Measurements from ENCODE around the gene MIS18BP1.
"Not testable (repeated sequence)": the region's sequence is repeated elsewhere in the genome, so short reads cannot be mapped to it uniquely, and the experiment has no call there.

MIS18BP1 gene

DNA sequence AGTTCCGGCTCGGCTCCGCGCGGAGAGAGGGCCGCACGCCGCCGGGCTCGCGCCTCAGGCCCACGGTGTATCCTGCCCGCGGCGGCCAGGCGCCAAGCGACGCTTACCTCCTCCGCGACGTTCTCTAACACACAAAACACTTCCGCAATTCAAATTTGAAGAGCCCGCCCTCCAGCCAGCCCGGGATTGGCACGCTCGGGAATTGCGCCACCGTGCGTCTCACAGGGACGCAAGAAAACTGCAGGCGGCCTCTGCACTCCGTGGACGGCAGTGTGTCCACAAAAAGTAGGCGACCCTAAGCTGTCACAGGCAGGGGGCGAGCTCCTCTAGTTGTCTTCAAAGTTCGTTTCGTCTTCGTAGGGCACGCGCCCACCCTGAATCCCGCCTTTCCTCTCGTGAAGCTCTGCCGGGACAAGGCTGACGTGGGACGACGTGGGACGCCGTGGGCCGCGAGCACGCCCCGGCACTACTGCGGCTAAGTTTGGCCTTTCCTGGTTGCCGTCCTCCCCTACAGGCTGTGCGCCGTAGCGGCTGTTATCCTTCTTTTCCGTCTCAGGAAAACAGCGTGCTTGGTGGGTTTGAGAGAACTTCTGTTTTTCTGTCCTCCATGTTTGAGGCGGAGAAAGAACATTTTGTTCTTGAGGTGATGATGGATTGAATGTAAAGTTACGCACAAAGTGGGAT, at the start of gene MIS18BP1:
Gene MIS18BP1 (minus strand): TSS at position 133 of the 684 bp plus-strand sequence. CDS start 5,916 bp downstream, outside the sequence.
- in situ Hi-C loops (cut with MboI; ENCODE audit: low sequenced_read_pairs), result loop anchor here (25.0 kb wide), 1 partner anchor 341 kb away; no protein-coding TSS in a partner anchor

DNA sequence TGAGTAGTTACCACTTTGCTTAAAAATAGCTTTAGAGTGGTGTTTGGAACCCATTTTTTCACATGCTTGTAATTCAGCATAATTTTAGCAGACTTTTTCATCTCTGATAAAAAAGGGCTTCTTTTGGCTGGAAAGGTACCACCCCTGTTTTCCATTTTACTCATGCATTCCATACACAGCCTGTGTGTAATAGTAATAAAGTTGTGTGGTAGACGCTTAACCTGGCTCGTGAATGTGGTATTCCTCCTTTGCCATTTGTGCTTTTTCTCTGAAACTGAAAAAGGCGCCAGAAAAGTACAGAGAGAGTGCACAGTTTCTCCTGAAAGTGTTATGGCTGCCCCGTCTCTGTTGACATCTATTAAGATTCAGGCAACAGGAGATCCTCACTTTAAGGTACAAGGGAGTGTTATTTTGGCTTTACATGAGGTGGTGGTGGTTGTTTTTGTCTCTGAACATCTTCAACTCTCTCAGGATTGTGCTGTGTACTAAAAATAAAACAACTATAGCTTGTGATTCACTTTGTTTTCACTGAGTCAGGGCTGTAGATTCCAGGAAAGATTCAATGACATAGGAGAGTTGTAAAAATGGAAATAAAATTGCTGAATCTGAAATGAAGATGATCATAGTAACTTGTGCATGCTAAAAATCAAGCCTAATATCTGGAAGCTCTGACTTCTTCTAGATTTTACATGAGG, 45.6 kb upstream of the MIS18BP1 start:
- in situ Hi-C loops (cut with MboI; ENCODE audit: low sequenced_read_pairs), result no loop called here

DNA sequence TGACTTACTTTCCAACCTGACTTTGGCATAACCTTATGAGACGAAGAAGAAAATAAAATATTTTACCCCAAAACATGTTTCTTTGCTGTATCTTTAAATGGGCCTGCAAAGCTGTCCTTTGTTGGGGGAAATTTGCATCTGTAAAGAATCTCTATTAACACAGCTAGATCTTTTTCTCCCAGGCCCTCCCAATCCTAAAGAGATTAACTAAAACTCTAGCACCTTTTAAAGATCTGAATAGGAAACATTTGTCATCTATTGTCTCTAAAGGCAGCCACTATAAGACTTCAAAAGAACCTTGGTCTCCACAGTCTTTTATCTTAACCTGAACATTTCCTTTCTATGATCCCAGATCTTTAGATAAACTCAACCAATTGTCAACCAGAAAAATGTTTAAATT, 41.8 kb upstream of the MIS18BP1 start:
- in situ Hi-C loops (cut with MboI; ENCODE audit: low sequenced_read_pairs), result not testable (repeated sequence)

DNA sequence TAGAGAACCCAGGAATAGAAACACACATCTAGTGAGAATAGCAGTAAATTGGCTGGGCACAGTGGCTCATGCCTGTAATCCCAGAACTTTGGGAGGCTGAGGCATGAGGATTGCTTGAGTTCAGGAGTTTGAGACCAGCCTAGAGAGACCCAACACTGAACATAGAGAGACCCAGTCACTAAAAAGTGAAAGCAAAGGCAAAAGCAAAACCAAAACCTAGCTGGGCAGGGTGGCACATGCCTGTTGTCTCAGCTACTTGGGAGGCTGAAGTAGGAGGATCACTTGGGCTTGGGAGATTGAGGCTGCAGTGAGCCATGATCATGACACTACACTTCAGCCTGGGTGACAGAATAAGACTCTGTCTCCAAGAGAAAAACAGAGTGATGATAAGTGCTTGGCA, 37.5 kb upstream of the MIS18BP1 start:
- in situ Hi-C loops (cut with MboI; ENCODE audit: low sequenced_read_pairs), result no loop called here

DNA sequence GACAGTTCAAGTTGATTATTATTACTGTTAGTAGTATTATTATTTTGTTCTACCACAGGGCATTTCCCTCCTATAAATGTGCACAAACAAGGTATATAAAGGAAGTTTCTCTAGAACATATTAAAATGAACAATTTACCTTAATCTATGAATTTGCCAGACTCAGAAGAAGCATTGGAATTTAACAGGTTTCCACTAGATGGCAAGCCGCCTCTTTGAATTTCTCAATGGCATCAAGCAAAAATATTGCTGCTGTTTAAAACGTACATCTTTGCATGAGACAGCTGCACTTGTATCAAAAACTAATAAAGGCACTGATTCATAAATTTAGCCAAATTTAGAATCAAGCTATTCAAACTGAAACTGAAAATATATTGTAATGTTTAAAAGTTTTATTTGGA, 34.6 kb upstream of the MIS18BP1 start:
- in situ Hi-C loops (cut with MboI; ENCODE audit: low sequenced_read_pairs), result no loop called here

DNA sequence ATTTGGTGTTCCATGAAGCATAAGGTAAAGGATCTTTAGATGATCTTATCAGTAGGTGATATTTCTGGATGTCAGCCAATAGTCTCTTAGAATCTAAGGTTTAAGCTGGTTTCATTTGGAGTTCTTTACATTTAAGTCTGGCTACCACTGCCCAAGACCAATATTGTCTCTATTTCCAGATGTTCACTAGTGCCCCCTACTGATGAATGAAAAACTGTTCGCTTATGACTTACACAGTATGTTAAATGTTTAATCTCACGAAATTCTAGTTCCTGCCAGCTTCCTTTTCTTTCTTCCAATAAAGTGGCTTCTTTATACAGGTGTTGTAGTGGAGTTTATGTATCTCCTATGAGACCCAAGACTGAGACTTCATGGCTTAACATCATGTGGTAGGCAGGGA, 31.8 kb upstream of the MIS18BP1 start:
- in situ Hi-C loops (cut with MboI; ENCODE audit: low sequenced_read_pairs), result no loop called here

DNA sequence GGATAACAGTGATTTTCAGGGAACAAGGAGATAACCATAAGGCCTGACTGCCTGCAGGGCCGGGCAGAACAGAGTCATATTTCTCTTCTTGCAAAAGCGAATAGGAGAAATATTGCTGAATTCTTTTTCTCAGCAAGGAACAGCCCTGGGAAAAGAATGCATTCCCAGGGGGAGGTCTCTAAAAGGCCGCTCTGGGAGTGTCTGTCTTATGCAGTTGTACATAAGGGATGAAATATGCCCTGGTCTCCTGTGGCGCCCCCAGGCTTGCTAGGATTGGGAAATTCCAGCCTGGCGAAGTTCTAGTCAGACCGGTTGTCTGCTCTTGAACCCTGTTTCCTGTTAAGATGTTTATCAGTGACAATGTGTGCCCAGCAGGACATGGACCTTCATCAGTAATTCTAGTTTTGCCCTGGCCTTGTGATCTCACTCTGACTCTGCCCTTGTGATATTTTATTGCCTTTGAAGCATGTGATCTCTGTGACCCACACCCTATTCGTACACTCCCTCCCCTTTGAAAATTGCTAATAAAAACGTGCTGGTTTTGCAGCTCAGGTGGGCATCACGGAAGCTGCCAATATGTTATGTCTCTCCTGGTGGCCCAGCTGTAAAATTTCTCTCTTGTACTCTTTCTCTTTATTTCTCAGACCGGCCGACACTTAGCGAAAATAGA, 28.9 kb upstream of the MIS18BP1 start:
- in situ Hi-C loops (cut with MboI; ENCODE audit: low sequenced_read_pairs), result not testable (repeated sequence)

DNA sequence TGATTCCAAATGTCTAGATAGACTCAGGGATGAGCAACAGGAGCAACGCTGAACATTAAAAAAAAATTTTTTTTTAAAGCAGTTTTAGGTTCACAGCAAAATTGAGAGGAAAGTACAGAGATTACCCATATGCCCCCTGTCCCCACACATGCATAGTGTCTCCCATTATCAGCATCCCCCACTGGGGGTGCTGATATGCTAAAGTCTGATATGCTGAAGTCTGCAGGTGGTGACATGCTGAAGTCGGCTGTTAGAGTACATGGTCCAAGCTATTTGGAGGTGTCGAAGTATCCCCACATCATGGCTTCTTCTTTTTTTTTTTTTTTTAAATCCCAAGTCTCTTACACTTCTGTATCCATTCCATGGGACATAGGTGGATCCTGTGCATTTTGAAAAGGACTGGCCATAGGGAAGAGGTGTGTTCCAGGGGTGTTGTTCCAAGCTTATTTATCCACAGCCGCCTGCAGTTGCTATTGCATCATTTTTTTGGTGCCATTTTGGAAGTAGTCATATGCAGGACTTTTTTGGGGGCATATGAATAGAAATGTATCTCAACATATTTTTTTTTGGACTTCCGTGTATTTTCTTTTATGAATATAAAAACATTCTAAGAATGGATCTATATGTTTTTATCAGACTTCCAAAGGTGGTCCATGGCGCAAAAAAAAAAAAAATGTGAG, 19.0 kb upstream of the MIS18BP1 start:
- in situ Hi-C loops (cut with MboI; ENCODE audit: low sequenced_read_pairs), result loop anchor here (25.0 kb wide), 1 partner anchor 360 kb away; no protein-coding TSS in a partner anchor

DNA sequence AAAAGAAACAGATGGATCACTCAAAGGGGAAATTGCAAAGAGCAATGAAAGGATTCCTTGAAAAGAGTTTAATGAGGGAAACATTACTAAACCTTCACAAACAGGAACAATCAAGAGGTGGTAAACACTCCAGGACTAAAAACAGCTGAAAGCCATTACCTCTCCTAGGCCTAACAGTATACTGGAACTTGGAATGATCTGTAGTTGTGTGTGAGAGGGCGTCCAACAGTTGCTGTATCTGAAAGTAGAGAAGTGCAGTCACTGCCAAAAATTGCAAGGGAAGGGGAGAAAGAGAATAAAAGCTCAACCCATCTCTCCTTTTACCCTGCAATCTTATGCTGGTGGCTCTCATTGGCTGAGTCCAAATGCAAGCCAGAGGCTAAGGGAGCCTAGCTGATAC, 17.0 kb upstream of the MIS18BP1 start:
- in situ Hi-C loops (cut with MboI; ENCODE audit: low sequenced_read_pairs), result loop anchor here (25.0 kb wide), 1 partner anchor 358 kb away; no protein-coding TSS in a partner anchor

DNA sequence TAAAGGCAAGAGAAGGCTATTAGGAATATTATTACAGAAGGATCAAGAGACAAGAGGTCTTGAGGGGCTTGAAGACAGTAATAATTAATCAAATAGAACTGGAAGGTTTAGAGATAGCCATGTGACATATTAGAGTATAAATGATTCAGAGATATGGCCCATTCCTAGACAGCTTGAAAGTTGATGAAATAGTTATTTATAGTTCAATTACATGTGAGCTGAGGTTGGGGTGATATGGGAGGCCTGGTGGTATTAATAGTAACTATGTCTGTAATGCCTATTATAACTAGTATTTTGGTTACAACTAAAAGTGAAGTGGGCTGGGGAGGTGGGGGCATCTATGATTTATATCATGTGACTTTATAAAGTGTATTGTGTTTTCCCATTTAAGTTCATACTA, 14.1 kb upstream of the MIS18BP1 start:
- in situ Hi-C loops (cut with MboI; ENCODE audit: low sequenced_read_pairs), result loop anchor here (25.0 kb wide), 1 partner anchor 355 kb away; no protein-coding TSS in a partner anchor

DNA sequence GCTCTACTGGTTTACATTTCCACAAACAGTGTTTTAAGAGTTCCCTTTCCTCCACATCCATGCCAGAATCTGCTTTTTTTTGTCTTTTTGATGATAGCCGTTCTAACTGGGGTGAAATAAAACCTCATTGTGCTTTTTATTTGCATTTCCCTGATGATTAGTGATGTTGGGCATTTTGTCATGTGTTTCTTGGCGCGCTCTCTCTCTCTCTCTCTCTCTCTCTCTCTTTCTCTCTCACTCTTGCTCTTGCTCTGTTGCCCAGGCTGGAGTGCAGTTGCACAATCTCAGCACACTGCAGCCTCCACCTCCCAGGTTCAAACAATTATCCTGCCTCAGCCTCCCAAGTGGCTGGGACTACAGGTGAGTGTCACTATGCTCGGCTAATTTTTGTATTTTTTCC, 9.6 kb upstream of the MIS18BP1 start:
- in situ Hi-C loops (cut with MboI; ENCODE audit: low sequenced_read_pairs), result loop anchor here (25.0 kb wide), 1 partner anchor 350 kb away; no protein-coding TSS in a partner anchor

DNA sequence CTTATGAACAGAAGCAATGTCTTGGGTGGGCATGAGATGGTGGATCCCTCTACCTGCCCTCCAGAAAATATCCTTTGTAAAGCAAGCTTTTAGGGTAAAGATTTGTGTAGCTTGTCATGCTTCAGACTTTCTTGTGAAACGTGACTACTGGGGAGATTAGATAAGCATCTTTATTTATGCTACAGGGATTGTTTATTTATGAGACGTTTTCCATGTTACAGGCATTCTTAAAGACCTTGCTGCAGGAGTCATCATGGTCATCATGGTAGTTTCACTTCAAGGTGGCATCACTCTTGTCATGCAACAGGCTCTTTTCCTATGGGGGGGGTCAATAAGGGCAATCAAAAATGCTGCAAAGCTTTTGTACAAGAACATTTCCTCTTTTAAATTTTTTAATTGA, 8.2 kb upstream of the MIS18BP1 start:
- in situ Hi-C loops (cut with MboI; ENCODE audit: low sequenced_read_pairs), result loop anchor here (25.0 kb wide), 1 partner anchor 349 kb away; no protein-coding TSS in a partner anchor

DNA sequence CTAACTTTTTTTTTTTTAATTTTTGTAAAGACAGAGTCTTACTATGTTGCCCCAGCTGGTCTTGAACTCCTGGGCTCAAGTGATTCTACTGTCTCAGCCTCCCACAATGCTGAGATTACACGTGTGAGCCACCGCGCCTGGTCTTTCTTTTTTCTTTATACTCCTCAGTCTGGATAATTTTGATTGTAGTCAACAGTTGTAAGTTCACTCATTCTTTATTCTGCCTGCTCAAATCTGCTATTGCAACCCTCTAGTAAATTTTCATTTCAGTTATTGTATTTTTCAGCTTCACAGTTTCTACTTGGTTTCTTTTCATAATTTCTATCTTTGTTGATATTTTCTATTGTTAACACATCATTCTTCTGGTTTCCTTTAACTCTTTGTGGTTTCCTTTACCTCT, 5.8 kb upstream of the MIS18BP1 start:
- in situ Hi-C loops (cut with MboI; ENCODE audit: low sequenced_read_pairs), result loop anchor here (25.0 kb wide), 1 partner anchor 347 kb away; no protein-coding TSS in a partner anchor

DNA sequence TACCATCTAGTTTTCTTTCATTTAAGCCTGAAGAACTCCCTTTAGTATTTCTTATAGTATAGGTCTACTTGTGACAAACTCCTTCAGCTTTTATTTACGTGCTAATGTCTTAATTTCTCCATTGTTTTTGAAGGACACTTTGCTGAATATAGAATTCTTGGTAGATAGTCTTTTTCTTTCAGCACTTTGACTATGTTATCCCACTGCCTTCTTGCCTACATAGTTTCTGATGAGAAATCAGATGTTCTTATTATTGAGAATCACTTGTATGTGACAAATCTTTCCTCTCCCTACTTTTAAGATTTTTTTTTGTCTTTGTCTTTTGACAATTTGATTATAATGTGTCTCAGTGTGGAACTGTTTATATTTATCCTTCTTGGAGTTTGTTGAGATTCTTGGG, 5.1 kb upstream of the MIS18BP1 start:
- in situ Hi-C loops (cut with MboI; ENCODE audit: low sequenced_read_pairs), result loop anchor here (25.0 kb wide), 1 partner anchor 346 kb away; no protein-coding TSS in a partner anchor

DNA sequence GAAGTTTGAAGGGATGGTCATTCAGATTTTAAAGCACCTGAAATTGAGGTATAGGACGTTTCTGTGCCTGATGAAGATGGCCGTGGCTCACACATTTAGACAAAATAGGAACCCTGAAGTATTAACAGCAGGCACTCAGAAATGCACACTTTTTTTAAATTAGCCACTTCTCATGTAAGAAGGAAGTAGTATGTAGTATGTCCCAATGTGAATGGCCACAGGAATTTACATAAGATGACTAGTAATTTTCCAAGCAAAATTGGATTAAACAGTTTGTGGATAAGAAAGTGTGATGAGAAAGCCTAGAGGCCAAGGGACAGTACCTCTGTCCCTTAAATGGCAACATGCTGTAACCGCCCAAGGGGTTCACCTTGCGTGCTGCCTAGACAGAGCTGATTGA, 1.8 kb upstream of the MIS18BP1 start:
- in situ Hi-C loops (cut with MboI; ENCODE audit: low sequenced_read_pairs), result loop anchor here (25.0 kb wide), 1 partner anchor 342 kb away; no protein-coding TSS in a partner anchor

DNA sequence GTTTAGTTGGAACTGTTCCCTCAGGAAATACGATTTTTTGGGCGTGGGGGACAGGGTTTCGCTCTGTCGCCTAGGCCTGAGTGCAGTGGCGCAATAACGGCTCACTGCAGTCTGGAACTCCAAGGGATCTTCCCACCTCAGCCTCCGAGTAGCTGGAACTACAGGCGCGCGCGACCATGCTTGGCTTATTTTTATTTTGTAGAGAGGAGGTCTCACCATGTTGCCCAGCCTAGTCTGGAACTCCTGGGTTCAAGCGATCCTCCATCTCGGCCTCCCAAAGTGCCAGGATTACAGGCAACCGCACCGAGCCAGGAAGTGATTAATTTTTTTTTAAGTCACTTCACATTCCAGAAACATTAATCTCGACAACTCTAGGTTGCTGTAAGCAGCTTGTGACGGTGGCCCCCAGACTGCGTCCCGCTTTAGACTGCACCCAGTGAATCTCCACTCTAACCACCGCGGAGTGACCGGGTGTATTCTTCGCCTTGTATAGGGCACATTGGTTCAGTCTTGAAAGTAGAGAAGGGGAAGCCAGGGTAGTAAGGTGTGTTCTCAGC, 830 bp upstream of the MIS18BP1 start:
- in situ Hi-C loops (cut with MboI; ENCODE audit: low sequenced_read_pairs), result loop anchor here (25.0 kb wide), 1 partner anchor 342 kb away; no protein-coding TSS in a partner anchor

DNA sequence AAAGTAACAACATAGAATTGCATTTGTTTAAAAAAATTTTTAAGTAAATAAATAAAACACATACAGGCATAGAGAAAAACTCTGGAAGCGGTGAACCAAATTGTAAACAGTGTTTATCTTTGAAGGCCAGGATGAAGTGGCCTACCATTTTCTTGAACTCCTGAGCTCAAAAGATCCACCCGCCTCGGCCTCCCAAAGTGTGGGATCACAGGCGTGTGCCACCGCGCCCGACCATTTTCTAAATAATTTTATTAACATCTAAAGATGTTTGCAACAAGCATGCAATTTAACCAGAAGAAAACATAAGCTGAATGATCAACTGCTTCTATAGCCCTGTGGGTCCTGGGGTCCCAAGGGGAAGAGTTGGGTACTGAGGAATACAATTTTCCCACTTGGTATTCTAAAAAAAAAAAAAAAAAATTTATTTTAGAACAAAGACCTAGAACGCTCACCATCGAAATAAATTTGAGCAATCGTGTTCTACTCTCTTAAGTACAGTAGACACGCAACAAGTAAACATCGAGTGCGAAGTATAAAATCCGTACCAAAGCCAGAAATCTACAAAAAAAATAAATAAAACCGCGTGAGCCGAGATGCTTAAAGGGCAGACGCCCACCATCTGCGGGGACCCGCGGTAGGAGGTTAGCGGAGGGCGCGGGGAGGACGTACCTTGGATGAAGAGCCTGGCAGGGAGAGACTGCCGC, 484 bp downstream of the MIS18BP1 start:
- in situ Hi-C loops (cut with MboI; ENCODE audit: low sequenced_read_pairs), result loop anchor here (25.0 kb wide), 1 partner anchor 340 kb away; no protein-coding TSS in a partner anchor

DNA sequence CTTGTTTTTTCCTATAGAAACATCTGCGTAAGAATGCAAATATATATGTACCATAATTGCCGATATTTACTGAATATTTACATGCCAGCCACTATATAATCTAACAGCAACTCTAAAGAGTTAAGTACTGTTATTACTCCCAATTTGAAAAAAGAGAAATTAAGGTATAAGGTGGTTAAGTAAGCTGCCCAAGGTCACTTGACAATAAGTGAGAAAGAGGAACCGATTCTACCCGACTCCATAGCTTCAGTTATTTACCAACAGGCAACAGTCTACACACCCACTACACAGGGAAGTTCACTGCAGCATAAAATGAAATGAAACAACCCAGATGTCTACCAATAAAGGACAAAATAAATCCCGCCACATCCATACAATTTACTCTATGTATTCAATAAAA, 1.1 kb downstream of the MIS18BP1 start:
- in situ Hi-C loops (cut with MboI; ENCODE audit: low sequenced_read_pairs), result loop anchor here (25.0 kb wide), 1 partner anchor 340 kb away; no protein-coding TSS in a partner anchor

DNA sequence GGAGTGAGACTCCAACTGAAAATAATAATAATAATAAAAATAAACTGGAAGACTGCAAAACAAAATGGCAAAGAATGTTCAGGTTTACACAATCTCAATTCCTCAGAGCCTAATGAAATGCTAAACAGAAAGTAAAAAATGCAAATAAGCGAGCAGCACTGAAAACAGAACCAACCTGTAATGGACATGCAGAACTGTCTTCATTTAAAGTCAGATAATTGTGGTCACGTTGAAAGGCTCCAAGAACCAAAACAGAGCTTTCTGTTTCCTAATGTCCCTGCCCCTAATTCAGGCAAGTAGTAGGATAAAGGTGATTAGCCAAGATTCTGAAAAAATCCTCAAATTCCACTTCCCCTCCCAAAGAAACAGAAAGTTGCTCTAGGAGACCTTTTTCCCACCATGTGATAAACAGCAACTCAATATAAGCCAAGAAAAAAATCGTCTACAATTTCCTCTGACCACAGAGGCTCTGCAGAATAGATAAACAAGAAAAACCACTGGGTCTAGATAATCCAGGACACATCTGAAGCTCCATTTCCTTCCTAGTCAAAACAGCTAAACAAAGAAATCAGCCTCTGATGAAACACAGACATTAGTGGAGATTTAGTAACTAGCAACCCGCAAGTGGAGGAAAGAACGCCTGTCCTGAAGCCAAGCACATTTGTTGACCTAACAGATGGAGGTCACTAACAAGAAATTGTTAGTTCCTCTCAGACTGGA, 3.0 kb downstream of the MIS18BP1 start:
- in situ Hi-C loops (cut with MboI; ENCODE audit: low sequenced_read_pairs), result loop anchor here (25.0 kb wide), 1 partner anchor 338 kb away; no protein-coding TSS in a partner anchor

Measured in HL-60/S4 (cell line).